Pancreas (tissue), 10 donors: ENCODE measurements around the gene BFSP1. TPM values are rescaled to one million over a fixed set of nuclear protein-coding genes. Genes with fewer than 3 reads are reported as not detected.

Experiments used
- ATAC-seq, 4 donors: fragments of 200-7000 bp; cut with Tn5 transposase; one replicate each; pipeline versions ENCODE4 v1.8.0 to v1.9.1; 2020; ENCODE audit warnings: mild to moderate bottlenecking in 4 of 4, moderate library complexity in 4 of 4
- DNase-seq, 6 donors: peaks; one replicate each; pipeline ENCODE4 v3.0.0-alpha.2; 2020
- FAIRE-seq: peaks from 2 replicates; lab custom pipeline; 2012; peaks lifted over from hg19 to GRCh38; lab: Jason Lieb, UNC
- H3K27ac ChIP-seq, 4 donors: fragments of 200-600 bp; sonication (generic); 1 replicate in 3 of 4; 2 replicates in 1 of 4; pipeline versions ENCODE4 v1.5.0 to v1.8.0; 2020
- H3K27me3 ChIP-seq, 4 donors: fragments of 200-600 bp; one replicate each; pipeline ENCODE4 v1.8.0; 2021
- H3K36me3 ChIP-seq, 3 donors: fragments of 200-600 bp; sonication (generic) in 1 of 3; one replicate each; pipeline versions ENCODE4 v1.5.0 to v1.8.0; 2020 to 2021
- H3K4me1 ChIP-seq, 3 donors: fragments of 200-600 bp; one replicate each; pipeline ENCODE4 v1.8.0; 2021
- H3K4me3 ChIP-seq, 4 donors: fragments of 200-600 bp; sonication (generic) in 2 of 4; one replicate each; pipeline versions ENCODE4 v1.5.0 to v1.8.0; 2020 to 2021
- H3K9me3 ChIP-seq, 4 donors: fragments of 200-600 bp; one replicate each; pipeline ENCODE4 v1.8.0; 2021
- CTCF ChIP-seq, 4 donors: fragments of 200-600 bp; sonication (generic) in 3 of 4; IDR thresholded peaks; one replicate each; pipeline versions ENCODE4 v1.5.0 to v1.8.0; 2021; ENCODE audit warnings: antibody characterized with exemption in 4 of 4
- WGBS, 2 donors: extraction: QIAGEN DNeasy Blood & Tissue Kit; methylation state at CpG; one replicate each; pipeline ENCODE4 v1.1.7; 2013; 5-methylcytosine and 5-hydroxymethylcytosine counted together
- intact Hi-C, 3 donors: fragments of 100-400 bp; cut with DNase I; formaldehyde crosslinking; loops; one replicate each; pipeline versions ENCODE4 v1.11.1 to v1.14.2; 2022
- polyA plus RNA-seq, 2 donors: library from polyadenylated mRNA; stranded (reverse); fragments of 200-250 nt; gene quantifications; one replicate each; pipeline ENCODE4 v1.2.3, GENCODE V29; 2013
- total RNA-seq, 6 donors: library from RNA; stranded (reverse); fragmentation: NEBNext Ultra II Directional in 4 of 6; extraction: Animal tissue kit (Norgen Biotek cat#: 25700) in 4 of 6; gene quantifications; one replicate each; pipeline versions ENCODE4 v1.2.1 to v1.2.4, GENCODE V29; 2021 to 2023
- donor health status: healthy with polysubstance abuse.
- donor health status: DM: no; HTN: no; CAD: no; lungs with moderate emphysema.
- donor health status: DM: no; HTN: no; CAD: no.
- donor health status: control.
- donor health status: control.
- donor health status: Bipolar disorder and iron deficiency.
- donor health status: DM: yes; HTN: yes; CAD: no.
- donor health status: DM: no; HTN: no; CAD: no.
- donor health status: DM: no; HTN: no; CAD: no.
- donor health status: DM: yes; HTN: yes; CAD: no.

The BFSP1 gene
- total and polyA plus RNA-seq, 8 donors, result 0.81 to 2.0 (median 1.4) TPM

DNA sequence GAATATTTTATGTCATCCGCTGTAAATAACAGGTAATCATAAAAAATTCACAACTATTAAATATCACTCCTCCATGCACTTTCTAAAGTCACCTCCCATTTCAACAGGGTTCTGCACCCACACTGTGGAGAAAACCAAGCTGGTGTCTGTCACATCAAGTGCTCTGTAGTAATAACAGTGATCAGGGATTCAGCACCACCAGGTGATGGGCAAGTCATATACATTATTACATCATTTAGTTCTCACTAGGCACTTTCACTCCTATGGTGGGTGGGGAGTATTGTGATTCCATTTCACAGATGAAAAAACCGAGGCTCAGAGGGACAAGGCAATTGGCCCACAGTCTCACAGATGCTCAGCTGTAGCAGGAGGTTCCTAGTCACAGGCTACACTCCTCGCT is 8.7 kb downstream of the BFSP1 start:
- intact Hi-C loops, result no loop called here
- FAIRE-seq, result no peak

DNA sequence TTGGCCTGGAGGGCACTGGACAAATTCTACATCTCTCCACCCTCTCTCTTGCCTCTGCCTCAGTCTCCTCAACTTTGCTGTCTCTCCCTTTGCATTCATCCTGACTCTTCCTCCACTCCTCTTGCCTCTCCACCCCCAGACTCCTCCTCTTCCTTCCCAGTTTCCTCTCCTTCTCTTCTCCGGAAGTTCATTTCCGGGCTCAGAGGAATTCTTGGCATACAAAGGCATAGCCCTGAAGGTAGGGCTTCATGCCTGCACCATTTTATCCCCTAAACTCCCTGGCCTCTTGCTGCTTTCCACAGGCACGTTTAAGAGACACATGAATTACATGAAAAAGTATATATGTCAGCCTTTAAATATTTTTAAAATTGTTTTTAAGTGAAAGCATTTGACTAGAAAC is 10.6 kb downstream of the BFSP1 start:
- Histone ChIP-seq H3K4me1 (no peaks in the 10 kb centered on the region), H3K9me3 (no peaks in the 10 kb centered on the region), H3K27me3 (no peaks in the 10 kb centered on the region), H3K36me3 (no peaks in the 10 kb centered on the region), H3K4me3 (no peak overlapping the region), H3K27ac (no peak overlapping the region)
- 70 to 78% methylated on average over 3 of the region's 3 CpGs for WGBS, 2 donors
- TF ChIP-seq CTCF (IDR thresholded peaks at IDR 0.05), result no peak
- intact Hi-C loops, result no loop called here
- ATAC-seq (no peak), FAIRE-seq (no peak), DNase-seq (no peak)

More for the DNA sequence above, 8.7 kb downstream of the BFSP1 start:
- DNase-seq, result no peak
- TF ChIP-seq CTCF (IDR thresholded peaks at IDR 0.05), result no peak
- H3K4me3 ChIP-seq, result no peak overlapping the region
- no peak overlapping the region for H3K27ac ChIP-seq
- no peaks in the 10 kb centered on the region for H3K4me1 ChIP-seq
- H3K27me3 ChIP-seq, result no peaks in the 10 kb centered on the region
- no peaks in the 10 kb centered on the region for H3K9me3 ChIP-seq
- 73 to 84% methylated on average over 3 of the region's 3 CpGs for whole genome bisulfite sequencing, 2 donors
- H3K36me3 ChIP-seq, result no peaks in the 10 kb centered on the region
- ATAC-seq, result no peak

- TF ChIP-seq CTCF (IDR thresholded peaks at IDR 0.05), result no peak
- H3K36me3 ChIP-seq, result no peaks in the 10 kb centered on the region
Measured at GRCh38 chr20:17519606-17520285, 11.4 kb downstream of the BFSP1 start.

DNA sequence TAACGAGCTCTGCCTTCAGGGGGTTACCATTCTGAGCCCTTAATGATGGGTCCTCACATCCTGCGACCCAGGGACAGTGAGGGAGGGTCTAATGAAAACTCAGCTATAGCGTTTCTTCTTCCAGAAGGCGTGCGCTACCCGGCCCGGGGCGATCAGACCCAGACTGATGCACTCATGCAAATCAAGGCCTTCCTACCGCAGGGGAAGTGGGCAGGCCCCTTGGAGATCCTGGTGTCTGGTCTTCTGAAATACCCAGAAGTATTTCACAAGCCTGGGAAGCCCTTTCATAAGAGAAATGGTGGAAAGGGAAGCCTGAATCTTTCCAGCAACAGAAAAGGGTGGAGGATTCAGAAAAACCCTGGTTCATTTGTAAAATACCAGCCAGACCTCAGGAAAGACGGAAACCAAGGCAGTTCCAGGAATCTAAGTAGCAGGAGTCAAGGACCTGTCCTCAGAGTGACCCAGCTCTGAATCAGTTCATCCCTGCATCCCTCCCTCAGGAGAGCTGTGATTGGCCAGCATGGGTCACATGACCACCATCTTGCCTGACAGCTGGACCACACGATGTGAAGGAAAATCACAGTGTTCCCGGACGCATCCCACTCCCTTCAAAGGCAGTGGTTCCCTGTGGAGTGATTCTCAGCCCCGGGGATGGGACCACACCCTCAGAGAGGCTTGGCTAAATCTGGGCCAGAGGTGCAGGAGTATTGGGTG is 12.7 kb downstream of the BFSP1 start:
- 87 to 89% methylated on average over 14 of the region's 14 CpGs for WGBS, 2 donors
- no peaks in the 10 kb centered on the region for H3K9me3 ChIP-seq
- FAIRE-seq, result no peak
- H3K36me3 ChIP-seq, result no peaks in the 10 kb centered on the region
- no peak for TF ChIP-seq CTCF (IDR thresholded peaks at IDR 0.05)
- no peaks in the 10 kb centered on the region for H3K27me3 ChIP-seq
- peaks cover 0 to 5% (median 0%) of the 10 kb centered on the region in 3 donors for H3K4me1 ChIP-seq
- intact Hi-C loops, result no loop called here
- H3K27ac ChIP-seq, result no peak overlapping the region
- no peak overlapping the region for H3K4me3 ChIP-seq
- DNase-seq, result no peak
- ATAC-seq, result peak in 1 of 4 donors; percentile 25

More at GRCh38 chr20:17519606-17520285, 11.4 kb downstream of the BFSP1 start:
- Histone ChIP-seq H3K27me3 (no peaks in the 10 kb centered on the region), H3K4me3 (no peak overlapping the region), H3K4me1 (peaks cover 0 to 5% (median 0%) of the 10 kb centered on the region in 3 donors), H3K27ac (no peak overlapping the region), H3K9me3 (no peaks in the 10 kb centered on the region)
- FAIRE-seq (no peak), ATAC-seq (no peak), DNase-seq (no peak)
- WGBS, 2 donors, result 74 to 81% methylated on average over 7 of the region's 7 CpGs
- intact Hi-C loops, result no loop called here

DNA sequence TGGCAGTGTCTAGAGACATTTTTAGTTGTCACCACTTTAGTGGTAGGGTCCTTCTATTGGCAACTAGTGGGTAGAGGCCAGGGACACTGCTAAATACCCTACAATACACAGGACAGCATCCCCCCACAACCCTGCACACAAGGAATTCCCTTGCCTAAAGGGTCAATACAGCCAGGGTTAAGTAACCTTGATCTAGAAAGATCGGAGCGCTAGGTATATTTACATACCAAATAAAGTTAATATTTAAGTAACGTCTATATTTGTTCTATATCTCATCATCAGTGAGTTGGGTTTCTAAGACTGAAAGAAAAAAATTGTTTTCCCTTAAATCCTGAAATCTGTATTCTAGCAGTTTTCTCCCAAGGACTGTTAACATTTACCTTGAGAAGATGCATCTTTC is 16.1 kb downstream of the BFSP1 start:
- Histone ChIP-seq H3K36me3 (no peaks in the 10 kb centered on the region), H3K27me3 (no peaks in the 10 kb centered on the region), H3K4me1 (peaks cover 0 to 5% (median 0%) of the 10 kb centered on the region in 3 donors), H3K4me3 (no peak overlapping the region), H3K27ac (no peak overlapping the region), H3K9me3 (no peaks in the 10 kb centered on the region)
- TF ChIP-seq CTCF (IDR thresholded peaks at IDR 0.05), result no peak
- DNase-seq, result no peak
- 30 to 32% methylated on average over 3 of the region's 3 CpGs for WGBS, 2 donors
- peak in 3 of 4 donors; percentile 47 to 77 (median 67) for ATAC-seq
- no peak for FAIRE-seq
- intact Hi-C loops, result no loop called here
